ENCODE results near the gene RHBDL3.

The RHBDL3 gene

GRCh38 chr17:32266389-32267301 is 1.0 kb downstream of the RHBDL3 start:
- DNase-seq (ENCODE audit: low read depth in 2 of 2, low spot score in 1 of 2): no peak

- no peak for DNase-seq (ENCODE audit: low read depth in 2 of 2, low spot score in 1 of 2)
Observed at GRCh38 chr17:32267690-32268205, 2.1 kb downstream of the RHBDL3 start.

GRCh38 chr17:32268734-32269288 is 3.2 kb downstream of the RHBDL3 start:
- no peak for DNase-seq (ENCODE audit: low read depth in 2 of 2, low spot score in 1 of 2)

- no peak for DNase-seq (ENCODE audit: low read depth in 2 of 2, low spot score in 1 of 2)
Observed at GRCh38 chr17:32269377-32269776, 3.7 kb downstream of the RHBDL3 start.

DNA sequence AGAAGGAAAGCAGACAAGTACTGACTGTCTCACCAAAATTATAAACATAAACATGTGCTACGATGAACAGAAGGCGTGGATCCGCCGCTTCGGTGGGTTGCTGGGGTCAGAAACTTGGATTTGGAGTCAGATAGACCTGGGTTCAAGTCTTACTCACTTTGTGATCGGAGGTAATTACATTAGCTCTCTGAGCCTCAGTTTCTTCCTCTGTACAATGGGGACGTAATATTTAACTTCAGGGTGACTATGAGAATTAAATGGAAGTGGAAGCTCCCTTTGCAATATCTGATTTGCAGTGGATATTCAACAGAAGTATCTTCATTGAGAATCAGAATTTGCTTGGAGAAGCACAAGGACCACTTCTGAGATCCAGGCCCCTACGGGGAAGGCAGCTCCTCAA is 6.2 kb downstream of the RHBDL3 start:
- no peak for DNase-seq (ENCODE audit: low read depth in 2 of 2, low spot score in 1 of 2)

DNA sequence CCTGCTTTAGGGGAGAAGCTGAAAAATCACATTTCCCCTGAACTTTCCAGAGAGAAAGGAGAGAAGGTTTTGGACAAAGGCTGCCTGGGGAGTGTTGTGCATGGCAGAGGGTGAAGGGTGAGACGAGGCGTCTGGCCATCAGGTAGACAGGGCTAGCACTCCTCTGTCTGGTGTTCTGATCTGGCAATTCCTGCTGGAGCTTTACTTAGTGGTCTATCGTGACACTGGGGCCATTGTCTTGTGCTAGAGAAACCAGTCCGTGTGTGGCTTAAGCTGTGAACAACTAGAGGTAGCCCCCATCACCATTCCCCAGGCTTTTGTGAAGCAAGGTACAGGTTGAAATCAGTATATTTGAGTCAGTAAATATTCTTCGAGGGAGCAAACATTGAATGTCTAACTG is 8.5 kb downstream of the RHBDL3 start:
- no peak for DNase-seq (ENCODE audit: low read depth in 2 of 2, low spot score in 1 of 2)

DNA sequence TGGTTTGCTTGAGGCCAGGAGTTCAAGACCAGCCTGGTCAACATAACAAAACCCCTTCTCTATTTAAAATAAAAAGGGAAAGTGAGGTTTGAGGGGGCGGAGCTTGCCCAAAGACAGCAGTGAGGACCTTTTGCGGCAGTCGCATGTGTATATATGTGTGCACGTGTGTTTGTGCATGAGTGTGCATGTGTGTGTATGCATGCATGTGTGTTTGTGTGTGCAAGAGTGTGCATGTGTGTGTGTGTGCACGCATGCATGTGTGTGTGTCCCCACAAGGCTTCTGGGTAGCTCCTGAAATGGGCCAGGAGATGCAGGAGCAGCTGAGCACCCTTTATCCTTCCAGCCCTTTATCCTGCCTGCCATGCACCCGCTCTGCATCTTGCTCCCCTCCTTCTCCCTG is 9.0 kb downstream of the RHBDL3 start:
- no peak for DNase-seq (ENCODE audit: low read depth in 2 of 2, low spot score in 1 of 2)

GRCh38 chr17:32275060-32276042 is 9.7 kb downstream of the RHBDL3 start:
- DNase-seq (ENCODE audit: low read depth in 2 of 2, low spot score in 1 of 2): no peak

- DNase-seq (ENCODE audit: low read depth in 2 of 2, low spot score in 1 of 2): no peak
Observed at GRCh38 chr17:32276171-32276601, 10.6 kb downstream of the RHBDL3 start.

DNA sequence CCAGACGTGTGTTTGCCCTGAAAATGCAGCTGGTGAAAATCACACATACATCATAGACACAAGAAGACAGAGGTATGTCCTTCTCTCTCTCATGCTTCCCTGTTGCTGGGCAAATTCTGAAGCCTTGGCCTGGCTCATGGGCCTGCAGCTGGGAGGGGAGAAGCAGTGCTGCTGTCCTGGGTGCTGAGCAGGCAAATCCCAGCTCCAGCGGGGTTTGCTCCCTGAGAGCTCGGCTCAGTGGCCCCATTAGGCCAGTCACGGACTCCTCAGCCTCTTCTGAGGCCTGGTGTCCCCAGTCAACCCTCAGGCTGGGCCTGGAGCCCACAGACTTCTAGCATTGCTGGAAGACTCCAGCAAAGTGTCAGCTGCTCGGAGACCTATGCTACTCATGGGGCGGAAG is 11.7 kb downstream of the RHBDL3 start:
- DNase-seq (ENCODE audit: low read depth in 2 of 2, low spot score in 1 of 2): no peak

DNA sequence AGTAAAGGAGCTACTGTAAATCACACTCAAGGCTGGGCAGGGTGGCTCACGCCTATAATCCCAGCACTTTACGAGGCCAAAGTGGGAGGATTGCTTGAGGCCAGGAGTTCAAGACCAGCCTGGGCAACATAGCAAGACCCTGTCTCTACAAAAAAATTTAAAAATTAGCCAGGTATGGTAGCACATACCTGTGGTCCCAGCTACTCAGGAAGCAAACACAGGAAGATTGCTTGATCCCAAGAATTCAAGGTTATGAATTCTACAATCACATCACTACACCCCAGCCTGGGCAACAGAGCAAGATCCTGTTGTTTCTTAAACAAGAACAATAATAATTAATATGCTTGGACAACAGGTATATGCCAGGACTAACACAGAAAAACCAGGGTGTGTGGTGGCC is 13.2 kb downstream of the RHBDL3 start:
- no peak for DNase-seq (ENCODE audit: low read depth in 2 of 2, low spot score in 1 of 2)

DNA sequence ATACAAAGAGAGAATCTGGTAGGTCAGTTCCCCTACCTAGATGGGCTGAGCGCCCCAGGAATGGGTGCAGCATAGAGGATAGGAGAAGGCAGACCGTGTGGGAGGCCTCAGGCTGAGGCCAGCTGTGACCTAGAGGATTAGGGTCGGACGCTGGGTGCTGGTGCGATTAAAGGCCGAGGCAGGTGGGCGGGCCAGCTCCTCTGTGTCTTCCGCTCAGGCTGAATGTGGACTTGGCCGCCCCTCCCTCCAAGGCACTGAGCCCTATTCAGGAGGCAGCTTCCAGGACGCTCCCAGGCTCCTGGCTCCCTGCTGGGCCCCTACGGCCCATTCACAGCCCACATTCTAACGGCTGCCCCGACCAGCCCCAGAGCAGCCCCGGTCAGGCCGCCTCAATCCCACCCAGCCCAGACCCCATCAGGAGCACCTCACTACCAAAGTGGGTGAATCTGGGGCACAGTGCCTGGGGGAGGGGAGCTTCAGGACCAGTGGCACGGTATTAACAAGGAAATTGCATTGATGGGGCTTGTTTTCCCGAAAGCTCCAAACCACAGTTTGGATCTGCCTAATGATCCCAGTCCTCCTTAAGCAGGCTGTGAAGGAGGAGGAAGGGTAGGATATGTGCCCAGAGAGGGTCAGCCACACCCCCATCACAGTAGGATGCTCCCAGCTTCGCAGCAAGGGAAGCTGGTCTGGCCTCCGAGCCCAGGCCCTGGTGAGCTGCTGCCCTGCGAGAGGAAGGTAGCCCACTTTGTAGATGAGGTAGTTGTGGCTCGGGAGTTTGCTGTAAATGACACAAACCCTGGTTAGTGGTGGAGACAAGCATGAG is 14.5 kb downstream of the RHBDL3 start:
- no peak for DNase-seq (ENCODE audit: low read depth in 2 of 2, low spot score in 1 of 2)

GRCh38 chr17:32281011-32281451 is 15.4 kb downstream of the RHBDL3 start:
- no peak for DNase-seq (ENCODE audit: low read depth in 2 of 2, low spot score in 1 of 2)

- no peak for DNase-seq (ENCODE audit: low read depth in 2 of 2, low spot score in 1 of 2)
Observed at GRCh38 chr17:32283745-32284201, 18.1 kb downstream of the RHBDL3 start.

GRCh38 chr17:32285306-32285705 is 19.7 kb downstream of the RHBDL3 start:
- DNase-seq (ENCODE audit: low read depth in 2 of 2, low spot score in 1 of 2): no peak

- no peak for DNase-seq (ENCODE audit: low read depth in 2 of 2, low spot score in 1 of 2)
Observed at GRCh38 chr17:32285746-32286517, 20.3 kb downstream of the RHBDL3 start.

DNA sequence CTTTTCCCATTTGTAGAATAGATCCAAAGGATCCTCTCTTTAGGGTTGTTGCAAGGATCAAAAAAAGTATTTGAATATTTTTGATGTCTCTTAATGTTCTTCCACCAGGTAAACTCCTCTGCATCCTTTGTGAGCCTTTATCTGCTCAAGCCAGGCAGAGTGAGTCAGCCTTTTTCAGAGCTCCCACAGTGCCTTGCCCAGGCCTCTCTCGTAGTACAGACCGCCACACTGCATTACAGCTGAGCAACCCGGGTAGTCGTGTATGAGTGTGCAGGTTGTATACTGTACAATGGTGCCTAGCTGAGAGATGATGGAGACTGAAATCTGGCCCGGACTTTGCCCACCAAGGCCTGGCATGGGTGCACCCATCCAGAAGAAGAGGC is 20.9 kb downstream of the RHBDL3 start:
- DNase-seq (ENCODE audit: low read depth in 2 of 2, low spot score in 1 of 2): no peak

DNA sequence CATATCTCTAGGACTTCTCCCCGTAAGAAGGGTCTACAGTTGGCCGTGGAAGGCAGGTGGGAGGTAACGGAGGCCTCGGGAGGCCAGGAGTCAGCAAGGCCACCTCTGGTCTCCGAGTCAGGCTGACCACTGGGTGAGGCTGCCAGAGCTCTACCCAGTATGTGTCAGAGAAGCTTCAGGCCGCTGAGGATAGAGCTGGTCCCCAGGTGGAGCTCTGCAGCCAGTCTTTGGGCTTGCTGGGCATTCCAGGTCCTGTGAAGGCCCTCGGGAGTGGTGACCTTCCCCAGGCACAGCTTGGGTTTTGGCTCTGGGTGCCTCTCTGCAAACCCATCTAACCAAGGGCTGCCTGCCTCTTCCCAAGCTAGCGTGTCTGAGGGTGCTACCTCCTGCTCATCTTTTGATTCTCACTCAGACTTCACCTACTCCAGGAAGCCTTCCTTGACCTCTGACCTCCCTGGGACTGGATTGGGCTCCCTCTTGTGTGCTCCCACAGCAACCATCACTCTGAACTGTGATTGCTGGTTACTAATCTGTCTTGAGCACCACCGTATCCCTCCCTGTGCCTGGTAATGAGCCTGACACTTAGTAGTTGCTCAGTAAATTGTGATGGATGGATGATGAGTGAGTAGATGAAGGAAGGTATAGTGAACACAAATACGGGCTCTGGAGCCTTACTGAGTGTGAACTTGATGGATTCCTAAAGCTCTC is 22.3 kb downstream of the RHBDL3 start:
- no peak for DNase-seq (ENCODE audit: low read depth in 2 of 2, low spot score in 1 of 2)

- DNase-seq (ENCODE audit: low read depth in 2 of 2, low spot score in 1 of 2): no peak
Observed at GRCh38 chr17:32288615-32289014, 23.0 kb downstream of the RHBDL3 start.
